ENCODE measurements around the gene ANKRD30B.
"Not testable (repeated sequence)": the region's sequence is repeated elsewhere in the genome, so short reads cannot be mapped to it uniquely, and the experiment has no call there.

ANKRD30B gene

DNA sequence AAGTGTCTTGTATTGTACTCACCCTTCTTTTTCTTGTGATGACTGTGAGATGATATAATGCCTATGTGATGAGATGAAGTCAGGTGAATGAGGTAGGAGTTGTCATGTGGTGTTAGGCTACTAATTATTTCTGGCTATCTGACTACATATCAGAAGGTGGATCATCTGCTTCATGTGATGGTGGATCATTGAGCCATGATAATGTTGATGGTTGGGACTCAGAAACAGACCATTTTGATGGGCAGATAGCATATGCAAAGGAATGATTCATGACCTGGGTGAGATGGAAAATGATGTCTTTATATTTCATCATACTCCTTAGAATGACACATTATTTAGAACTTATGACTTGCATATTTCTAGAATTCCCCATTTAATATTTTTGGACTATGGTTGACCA, 19.5 kb downstream of the ANKRD30B start:
- H3K27me3 ChIP-seq (replicated peaks; ENCODE audit: control insufficient read depth, insufficient read depth, low read length, poor library complexity, severe bottlenecking): no peaks in the 10 kb centered on the region
- no peak overlapping the region for H3K27ac ChIP-seq (ENCODE audit: insufficient read depth, low read length, poor library complexity, severe bottlenecking)
- no peaks in the 10 kb centered on the region for H3K9me3 ChIP-seq (ENCODE audit: control insufficient read depth, low read length)
- H3K36me3 ChIP-seq (ENCODE audit: control insufficient read depth, insufficient read depth, low read length): no peaks in the 10 kb centered on the region
- H3K4me3 ChIP-seq (ENCODE audit: insufficient read depth, low read depth, low read length, poor library complexity, severe bottlenecking): no peak overlapping the region
- DNase-seq: no peak
- no peaks in the 10 kb centered on the region for H3K4me1 ChIP-seq (ENCODE audit: control insufficient read depth, insufficient read depth, low read length, poor library complexity, severe bottlenecking)

GRCh38 chr18:14768241-14768640, 20.3 kb downstream of the ANKRD30B start:
- no peaks in the 10 kb centered on the region for H3K36me3 ChIP-seq (ENCODE audit: control insufficient read depth, insufficient read depth, low read length)
- H3K27ac ChIP-seq (ENCODE audit: insufficient read depth, low read length, poor library complexity, severe bottlenecking): no peak overlapping the region
- H3K9me3 ChIP-seq (ENCODE audit: control insufficient read depth, low read length): no peaks in the 10 kb centered on the region
- no peaks in the 10 kb centered on the region for H3K27me3 ChIP-seq (replicated peaks; ENCODE audit: control insufficient read depth, insufficient read depth, low read length, poor library complexity, severe bottlenecking)
- DNase-seq: no peak
- no peak overlapping the region for H3K4me3 ChIP-seq (ENCODE audit: insufficient read depth, low read depth, low read length, poor library complexity, severe bottlenecking)
- no peaks in the 10 kb centered on the region for H3K4me1 ChIP-seq (ENCODE audit: control insufficient read depth, insufficient read depth, low read length, poor library complexity, severe bottlenecking)

DNA sequence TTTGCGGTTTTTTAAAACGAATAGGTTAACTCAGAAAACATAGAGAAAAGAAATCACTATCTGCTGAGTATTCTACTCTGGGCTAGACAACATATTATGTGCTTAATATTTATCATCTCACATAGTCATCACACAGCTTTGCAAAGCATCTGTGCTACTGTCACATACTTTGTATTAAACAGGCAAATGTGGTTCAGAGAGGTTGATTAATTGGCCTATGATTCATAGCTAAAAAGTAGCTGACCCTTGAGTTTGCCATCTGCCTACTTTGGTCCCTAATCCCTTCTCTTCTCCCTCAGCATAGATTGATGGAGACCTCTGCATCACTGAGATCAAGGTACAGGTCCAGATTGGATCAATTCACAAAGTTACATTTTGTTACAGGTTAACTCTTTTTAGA, 21.4 kb downstream of the ANKRD30B start:
- no peaks in the 10 kb centered on the region for H3K9me3 ChIP-seq (ENCODE audit: control insufficient read depth, low read length)
- H3K27me3 ChIP-seq (replicated peaks; ENCODE audit: control insufficient read depth, insufficient read depth, low read length, poor library complexity, severe bottlenecking): no peaks in the 10 kb centered on the region
- no peak overlapping the region for H3K4me3 ChIP-seq (ENCODE audit: insufficient read depth, low read depth, low read length, poor library complexity, severe bottlenecking)
- H3K4me1 ChIP-seq (ENCODE audit: control insufficient read depth, insufficient read depth, low read length, poor library complexity, severe bottlenecking): no peaks in the 10 kb centered on the region
- no peaks in the 10 kb centered on the region for H3K36me3 ChIP-seq (ENCODE audit: control insufficient read depth, insufficient read depth, low read length)
- no peak overlapping the region for H3K27ac ChIP-seq (ENCODE audit: insufficient read depth, low read length, poor library complexity, severe bottlenecking)
- DNase-seq: no peak

- no peak overlapping the region for H3K27ac ChIP-seq (ENCODE audit: insufficient read depth, low read length, poor library complexity, severe bottlenecking)
- H3K9me3 ChIP-seq (ENCODE audit: control insufficient read depth, low read length): no peaks in the 10 kb centered on the region
- no peaks in the 10 kb centered on the region for H3K27me3 ChIP-seq (replicated peaks; ENCODE audit: control insufficient read depth, insufficient read depth, low read length, poor library complexity, severe bottlenecking)
- H3K4me3 ChIP-seq (ENCODE audit: insufficient read depth, low read depth, low read length, poor library complexity, severe bottlenecking): no peak overlapping the region
- H3K36me3 ChIP-seq (ENCODE audit: control insufficient read depth, insufficient read depth, low read length): no peaks in the 10 kb centered on the region
- H3K4me1 ChIP-seq (ENCODE audit: control insufficient read depth, insufficient read depth, low read length, poor library complexity, severe bottlenecking): no peaks in the 10 kb centered on the region
- DNase-seq: no peak
These were observed 28.8 kb downstream of the ANKRD30B start for GRCh38 chr18:14776801-14777200.

DNA sequence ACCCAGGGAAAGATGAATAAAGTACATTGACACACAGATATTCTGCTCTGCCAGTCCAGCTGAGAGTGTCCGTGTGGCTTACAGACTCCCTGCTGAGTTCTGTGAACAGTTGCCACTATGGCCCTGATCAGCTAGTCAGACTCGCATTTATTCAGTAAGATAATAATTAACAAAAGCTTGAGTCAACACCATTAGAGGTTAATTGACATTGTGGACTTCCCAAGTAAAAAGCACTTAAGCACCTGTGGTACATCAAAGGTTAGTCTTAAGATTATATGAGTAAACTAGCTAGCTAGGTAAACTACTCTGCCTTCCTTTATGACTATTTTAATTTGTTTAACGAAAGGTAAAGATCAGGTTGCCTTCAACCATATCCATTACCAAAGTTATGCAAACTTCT, 33.7 kb downstream of the ANKRD30B start:
- Histone ChIP-seq H3K36me3 (ENCODE audit: control insufficient read depth, insufficient read depth, low read length) (no peaks in the 10 kb centered on the region), H3K9me3 (ENCODE audit: control insufficient read depth, low read length) (no peaks in the 10 kb centered on the region), H3K4me1 (ENCODE audit: control insufficient read depth, insufficient read depth, low read length, poor library complexity, severe bottlenecking) (no peaks in the 10 kb centered on the region), H3K27me3 (replicated peaks; ENCODE audit: control insufficient read depth, insufficient read depth, low read length, poor library complexity, severe bottlenecking) (no peaks in the 10 kb centered on the region), H3K4me3 (ENCODE audit: insufficient read depth, low read depth, low read length, poor library complexity, severe bottlenecking) (no peak overlapping the region), H3K27ac (ENCODE audit: insufficient read depth, low read length, poor library complexity, severe bottlenecking) (no peak overlapping the region)
- no peak for DNase-seq

GRCh38 chr18:14784133-14784532, 36.2 kb downstream of the ANKRD30B start:
- H3K36me3 ChIP-seq (ENCODE audit: control insufficient read depth, insufficient read depth, low read length): no peaks in the 10 kb centered on the region
- no peak overlapping the region for H3K27ac ChIP-seq (ENCODE audit: insufficient read depth, low read length, poor library complexity, severe bottlenecking)
- no peaks in the 10 kb centered on the region for H3K27me3 ChIP-seq (replicated peaks; ENCODE audit: control insufficient read depth, insufficient read depth, low read length, poor library complexity, severe bottlenecking)
- H3K4me3 ChIP-seq (ENCODE audit: insufficient read depth, low read depth, low read length, poor library complexity, severe bottlenecking): no peak overlapping the region
- no peaks in the 10 kb centered on the region for H3K4me1 ChIP-seq (ENCODE audit: control insufficient read depth, insufficient read depth, low read length, poor library complexity, severe bottlenecking)
- DNase-seq: no peak
- no peaks in the 10 kb centered on the region for H3K9me3 ChIP-seq (ENCODE audit: control insufficient read depth, low read length)

DNA sequence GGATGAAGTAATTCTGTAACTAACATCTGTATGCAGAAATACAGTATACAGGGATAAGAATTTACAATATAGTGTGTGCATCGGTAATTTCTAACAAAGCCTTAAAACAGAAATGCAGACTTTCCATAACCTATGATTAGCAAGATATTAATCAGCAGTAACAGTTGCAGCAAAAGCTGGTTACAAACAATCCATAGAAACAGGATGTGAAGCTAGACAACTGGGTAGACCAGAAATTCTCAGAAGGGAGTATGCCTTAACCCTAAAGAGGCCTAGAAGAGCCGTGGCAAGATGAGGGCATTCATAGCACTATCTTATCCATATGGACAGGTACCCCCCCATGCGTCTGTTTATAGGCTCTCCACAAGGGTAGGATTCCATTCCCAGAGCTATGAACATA, 48.9 kb downstream of the ANKRD30B start:
- H3K9me3 ChIP-seq (ENCODE audit: control insufficient read depth, low read length); H3K36me3 ChIP-seq (ENCODE audit: control insufficient read depth, insufficient read depth, low read length); H3K27me3 ChIP-seq (replicated peaks; ENCODE audit: control insufficient read depth, insufficient read depth, low read length, poor library complexity, severe bottlenecking); H3K4me1 ChIP-seq (ENCODE audit: control insufficient read depth, insufficient read depth, low read length, poor library complexity, severe bottlenecking); H3K4me3 ChIP-seq (ENCODE audit: insufficient read depth, low read depth, low read length, poor library complexity, severe bottlenecking); DNase-seq; H3K27ac ChIP-seq (ENCODE audit: insufficient read depth, low read length, poor library complexity, severe bottlenecking): not testable (repeated sequence)

GRCh38 chr18:14797969-14798764, 50.2 kb downstream of the ANKRD30B start:
- not testable (repeated sequence) for H3K9me3 ChIP-seq (ENCODE audit: control insufficient read depth, low read length); H3K27me3 ChIP-seq (replicated peaks; ENCODE audit: control insufficient read depth, insufficient read depth, low read length, poor library complexity, severe bottlenecking); H3K4me3 ChIP-seq (ENCODE audit: insufficient read depth, low read depth, low read length, poor library complexity, severe bottlenecking); H3K4me1 ChIP-seq (ENCODE audit: control insufficient read depth, insufficient read depth, low read length, poor library complexity, severe bottlenecking); H3K27ac ChIP-seq (ENCODE audit: insufficient read depth, low read length, poor library complexity, severe bottlenecking); H3K36me3 ChIP-seq (ENCODE audit: control insufficient read depth, insufficient read depth, low read length); DNase-seq

DNA sequence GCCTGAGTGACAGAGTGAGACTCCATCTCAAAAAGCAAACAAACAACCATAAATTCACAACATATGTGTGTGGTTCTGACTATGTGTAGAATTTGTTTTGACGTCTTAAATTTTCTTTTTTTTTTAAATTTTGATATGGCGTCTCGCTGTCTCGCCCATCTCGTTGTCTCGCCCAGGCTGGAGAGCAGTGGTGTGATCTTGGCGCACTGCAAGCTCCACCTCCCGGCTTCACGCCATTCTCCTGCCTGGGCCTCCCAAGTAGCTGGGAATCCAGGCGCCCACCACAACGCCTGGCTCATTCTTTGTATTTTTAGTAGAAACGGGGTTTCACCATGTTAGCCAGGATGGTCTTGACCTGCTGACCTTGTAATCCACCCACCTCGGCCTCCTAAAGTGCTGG, 63.1 kb downstream of the ANKRD30B start:
- H3K9me3 ChIP-seq (ENCODE audit: control insufficient read depth, low read length); H3K27me3 ChIP-seq (replicated peaks; ENCODE audit: control insufficient read depth, insufficient read depth, low read length, poor library complexity, severe bottlenecking); H3K4me3 ChIP-seq (ENCODE audit: insufficient read depth, low read depth, low read length, poor library complexity, severe bottlenecking); H3K4me1 ChIP-seq (ENCODE audit: control insufficient read depth, insufficient read depth, low read length, poor library complexity, severe bottlenecking); H3K27ac ChIP-seq (ENCODE audit: insufficient read depth, low read length, poor library complexity, severe bottlenecking); DNase-seq; H3K36me3 ChIP-seq (ENCODE audit: control insufficient read depth, insufficient read depth, low read length): not testable (repeated sequence)

DNA sequence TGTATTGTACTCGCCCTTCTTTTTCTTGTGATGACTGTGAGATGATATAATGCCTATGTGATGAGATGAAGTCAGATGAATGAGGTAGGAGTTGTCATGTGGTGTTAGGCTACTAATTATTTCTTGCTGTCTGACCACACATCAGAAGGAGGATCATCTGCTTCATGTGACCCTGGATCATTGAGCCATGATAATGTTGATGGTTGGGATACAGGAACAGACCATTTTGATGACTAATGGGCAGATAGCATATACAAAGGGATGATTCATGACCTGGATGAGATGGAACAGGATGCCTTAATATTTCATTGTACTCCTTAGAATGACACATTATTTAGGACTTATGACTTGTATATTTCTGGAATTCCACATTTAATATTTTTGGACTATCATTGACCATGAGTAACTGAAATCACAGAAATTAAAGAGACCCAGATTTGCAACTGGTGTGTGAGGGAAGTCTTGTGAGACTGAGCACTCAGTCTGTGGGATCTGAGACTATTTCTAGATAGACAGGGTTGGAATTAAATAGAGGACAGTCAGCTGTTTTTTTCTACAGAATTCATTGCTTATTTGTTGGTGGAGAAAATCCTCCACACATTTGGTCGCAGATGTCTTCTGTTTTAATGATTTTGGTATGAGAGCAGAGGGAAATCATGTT, 79.1 kb downstream of the ANKRD30B start:
- not testable (repeated sequence) for H3K4me3 ChIP-seq (ENCODE audit: insufficient read depth, low read depth, low read length, poor library complexity, severe bottlenecking); H3K27ac ChIP-seq (ENCODE audit: insufficient read depth, low read length, poor library complexity, severe bottlenecking); H3K36me3 ChIP-seq (ENCODE audit: control insufficient read depth, insufficient read depth, low read length); H3K27me3 ChIP-seq (replicated peaks; ENCODE audit: control insufficient read depth, insufficient read depth, low read length, poor library complexity, severe bottlenecking); H3K4me1 ChIP-seq (ENCODE audit: control insufficient read depth, insufficient read depth, low read length, poor library complexity, severe bottlenecking); DNase-seq; H3K9me3 ChIP-seq (ENCODE audit: control insufficient read depth, low read length)
